ENCODE measurements around the gene PAK4.

GRCh38 chr19:39154629-39155100 is 29.1 kb downstream of the PAK4 start:
- TF ChIP-seq CTCF (IDR thresholded peaks at IDR 0.05; ENCODE audit: poor library complexity) (no peak), EZH2 (IDR thresholded peaks at IDR 0.05; ENCODE audit: borderline replicate concordance) (no peak)
